ENCODE results near the gene CEP112.

The CEP112 gene

GRCh38 chr17:65776890-65777289, 415.0 kb downstream of the CEP112 start:
- no peak for DNase-seq

GRCh38 chr17:65774787-65775186, 417.1 kb downstream of the CEP112 start:
- no peak for DNase-seq
- H3K4me1 ChIP-seq, result no peaks in the 10 kb centered on the region
- TF ChIP-seq CTCF (IDR thresholded peaks at IDR 0.05; ENCODE audit: low read depth, low read length), result no peak
- no peaks in the 10 kb centered on the region for H3K36me3 ChIP-seq
- no peak overlapping the region for H3K4me3 ChIP-seq (ENCODE audit: low read depth, low read length)
- no peaks in the 10 kb centered on the region for H3K9me3 ChIP-seq
- H3K27me3 ChIP-seq, result peaks cover 4% of the 10 kb centered on the region; the same call in 1 of the 2 replicates

More at GRCh38 chr17:65776890-65777289, 415.0 kb downstream of the CEP112 start:
- TF ChIP-seq CTCF (IDR thresholded peaks at IDR 0.05; ENCODE audit: low read depth, low read length), result no peak
- no peak overlapping the region for H3K4me3 ChIP-seq (ENCODE audit: low read depth, low read length)
- H3K36me3 ChIP-seq, result no peaks in the 10 kb centered on the region
- no peaks in the 10 kb centered on the region for H3K4me1 ChIP-seq
- no peaks in the 10 kb centered on the region for H3K9me3 ChIP-seq
- peaks cover 4% of the 10 kb centered on the region; the same call in 1 of the 2 replicates for H3K27me3 ChIP-seq

GRCh38 chr17:65772989-65773388, 418.9 kb downstream of the CEP112 start:
- no peak for DNase-seq

GRCh38 chr17:65771704-65772103, 420.2 kb downstream of the CEP112 start:
- Histone ChIP-seq H3K4me1 (no peaks in the 10 kb centered on the region), H3K9me3 (no peaks in the 10 kb centered on the region), H3K4me3 (ENCODE audit: low read depth, low read length) (no peak overlapping the region), H3K36me3 (no peaks in the 10 kb centered on the region), H3K27me3 (peaks cover 4% of the 10 kb centered on the region; the same call in 1 of the 2 replicates)
- DNase-seq, result no peak
- no peak for TF ChIP-seq CTCF (IDR thresholded peaks at IDR 0.05; ENCODE audit: low read depth, low read length)

More at GRCh38 chr17:65772989-65773388, 418.9 kb downstream of the CEP112 start:
- Histone ChIP-seq H3K27me3 (peaks cover 4% of the 10 kb centered on the region; the same call in 1 of the 2 replicates), H3K4me1 (no peaks in the 10 kb centered on the region), H3K4me3 (ENCODE audit: low read depth, low read length) (no peak overlapping the region), H3K9me3 (no peaks in the 10 kb centered on the region), H3K36me3 (no peaks in the 10 kb centered on the region)
- no peak for TF ChIP-seq CTCF (IDR thresholded peaks at IDR 0.05; ENCODE audit: low read depth, low read length)

GRCh38 chr17:65763786-65764185, 428.1 kb downstream of the CEP112 start:
- Histone ChIP-seq H3K9me3 (no peaks in the 10 kb centered on the region), H3K4me1 (no peaks in the 10 kb centered on the region), H3K27me3 (0 out of 2 replicates have a peak, but pooled peaks cover 3% of the 10 kb centered on the region), H3K4me3 (ENCODE audit: low read depth, low read length) (no peak overlapping the region), H3K36me3 (no peaks in the 10 kb centered on the region)
- no peak for DNase-seq
- TF ChIP-seq CTCF (IDR thresholded peaks at IDR 0.05; ENCODE audit: low read depth, low read length), result no peak

GRCh38 chr17:65762973-65763372, 429.0 kb downstream of the CEP112 start:
- DNase-seq, result no peak
- Histone ChIP-seq H3K4me1 (no peaks in the 10 kb centered on the region), H3K4me3 (ENCODE audit: low read depth, low read length) (no peak overlapping the region), H3K9me3 (no peaks in the 10 kb centered on the region), H3K27me3 (0 out of 2 replicates have a peak, but pooled peaks cover 3% of the 10 kb centered on the region), H3K36me3 (no peaks in the 10 kb centered on the region)
- no peak for TF ChIP-seq CTCF (IDR thresholded peaks at IDR 0.05; ENCODE audit: low read depth, low read length)

Measured in BE2C (cell line).